Activated CD4-positive, alpha-beta T cell treated with anti-CD3 and anti-CD28 coated beads, Interleukin-2, amount 10 ng/mL, durations not matched to agents 7 days and 5 days (primary cell): ENCODE data around the gene PTPRQ. TPM values are rescaled to one million over a fixed set of nuclear protein-coding genes. Genes with fewer than 3 reads are reported as not detected.

Experiments used
- CTCF ChIA-PET: fragments of 350-600 bp; sonication (Branson Sonifier 250); formaldehyde crosslinking; loops from one replicate; lab custom pipeline; 2021; ENCODE audit warnings: antibody characterized with exemption; lab: Charles Lee
- POLR2A ChIA-PET: fragments of 350-600 bp; sonication (Branson Sonifier 250); formaldehyde crosslinking; loops from one replicate; lab custom pipeline; 2021; ENCODE audit warnings: antibody characterized with exemption; lab: Charles Lee
- DNase-seq: peaks from one replicate; pipeline ENCODE4 v3.0.0-alpha.2; 2020
- H3K27ac Mint-ChIP-seq: one replicate; pipeline ENCODE4 v1.8.0; 2021; ENCODE audit warnings: mild to moderate bottlenecking, moderate library complexity, mixed read lengths
- H3K27me3 Mint-ChIP-seq: one replicate; pipeline ENCODE4 v1.8.0; 2021; ENCODE audit warnings: mixed read lengths
- H3K36me3 Mint-ChIP-seq: one replicate; pipeline ENCODE4 v1.8.0; 2021; ENCODE audit warnings: low read depth, mixed read lengths
- H3K4me1 Mint-ChIP-seq: one replicate; pipeline ENCODE4 v1.8.0; 2021; ENCODE audit warnings: mixed read lengths
- H3K4me3 Mint-ChIP-seq: one replicate; pipeline ENCODE4 v1.8.0; 2021; ENCODE audit warnings: mild to moderate bottlenecking, moderate library complexity, mixed read lengths
- H3K9me3 Mint-ChIP-seq: one replicate; pipeline ENCODE4 v1.8.0; 2021; ENCODE audit warnings: mixed read lengths
- total RNA-seq, 2 experiments: library from RNA; stranded (reverse); gene quantifications; one replicate each; pipeline ENCODE4 v1.2.3, GENCODE V29; 2021

The PTPRQ gene
- total RNA-seq, 2 experiments from 2014 or later, result not detected

GRCh38 chr12:80549298-80549697 is 105.3 kb downstream of the PTPRQ start:
- no peak for DNase-seq
- H3K36me3 Mint-ChIP-seq, result no peaks in the 10 kb centered on the region
- ChIA-PET CTCF (no interaction called here), POLR2A (no interaction called here)
- no peak overlapping the region for H3K27ac Mint-ChIP-seq
- H3K27me3 Mint-ChIP-seq, result no peaks in the 10 kb centered on the region
- H3K9me3 Mint-ChIP-seq, result no peaks in the 10 kb centered on the region
- no peaks in the 10 kb centered on the region for H3K4me1 Mint-ChIP-seq
- no peak overlapping the region for H3K4me3 Mint-ChIP-seq

- Mint-ChIP-seq H3K36me3 (no peaks in the 10 kb centered on the region), H3K4me1 (no peaks in the 10 kb centered on the region), H3K27ac (no peak overlapping the region), H3K27me3 (no peaks in the 10 kb centered on the region), H3K9me3 (no peaks in the 10 kb centered on the region), H3K4me3 (no peak overlapping the region)
- CTCF ChIA-PET, result no interaction called here
- no peak for DNase-seq
- POLR2A ChIA-PET, result no interaction called here
Observed at GRCh38 chr12:80551897-80552296, 107.9 kb downstream of the PTPRQ start.

DNA sequence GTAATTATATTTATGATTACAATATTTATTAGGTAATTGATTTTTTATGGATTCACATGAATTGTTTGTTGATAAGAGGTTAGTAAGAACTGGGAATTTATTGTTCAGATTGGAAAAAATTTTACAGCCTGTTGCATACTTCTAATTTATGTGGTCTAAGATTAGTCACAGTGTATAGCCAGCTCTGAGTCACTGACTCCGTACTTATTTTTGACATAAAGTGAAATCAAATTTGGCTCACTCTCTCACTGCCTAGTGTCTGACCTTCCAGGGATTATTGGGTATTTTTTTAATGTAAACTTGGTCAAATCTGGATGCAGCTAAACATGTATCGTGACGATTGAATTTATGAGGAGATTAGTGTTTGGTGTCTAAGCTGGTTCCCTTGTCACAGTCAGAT is 109.3 kb downstream of the PTPRQ start:
- Mint-ChIP-seq H3K4me3 (no peak overlapping the region), H3K9me3 (no peaks in the 10 kb centered on the region), H3K36me3 (no peaks in the 10 kb centered on the region), H3K27me3 (no peaks in the 10 kb centered on the region), H3K27ac (no peak overlapping the region), H3K4me1 (no peaks in the 10 kb centered on the region)
- ChIA-PET CTCF (no interaction called here), POLR2A (interaction anchor here (0.6 kb wide), 1 partner anchor 28 kb away, joined by 5 read pairs; no protein-coding TSS in a partner anchor)
- DNase-seq, result no peak

DNA sequence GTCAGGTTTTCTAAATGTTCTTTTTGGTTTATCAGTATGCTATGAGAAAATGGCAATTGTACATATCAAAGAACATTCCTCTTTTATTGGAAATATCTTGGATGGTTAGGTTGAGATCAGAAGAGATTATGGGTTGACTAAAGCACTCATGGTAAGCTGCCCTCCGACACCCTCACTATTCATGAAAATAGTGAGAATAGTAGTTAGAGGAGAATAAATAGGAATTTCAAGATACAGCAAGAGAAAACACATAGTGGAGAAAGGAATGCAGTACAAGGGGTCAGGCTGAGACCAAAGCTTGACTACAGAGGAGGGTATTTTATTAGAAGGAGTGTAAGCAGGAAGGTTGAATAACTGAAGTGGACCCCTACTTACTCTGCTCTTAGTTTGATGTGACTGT is 112.5 kb downstream of the PTPRQ start:
- Mint-ChIP-seq H3K9me3 (no peaks in the 10 kb centered on the region), H3K27ac (no peak overlapping the region), H3K36me3 (no peaks in the 10 kb centered on the region), H3K4me3 (no peak overlapping the region), H3K4me1 (no peaks in the 10 kb centered on the region), H3K27me3 (no peaks in the 10 kb centered on the region)
- POLR2A ChIA-PET, result no interaction called here
- CTCF ChIA-PET, result no interaction called here
- no peak for DNase-seq

DNA sequence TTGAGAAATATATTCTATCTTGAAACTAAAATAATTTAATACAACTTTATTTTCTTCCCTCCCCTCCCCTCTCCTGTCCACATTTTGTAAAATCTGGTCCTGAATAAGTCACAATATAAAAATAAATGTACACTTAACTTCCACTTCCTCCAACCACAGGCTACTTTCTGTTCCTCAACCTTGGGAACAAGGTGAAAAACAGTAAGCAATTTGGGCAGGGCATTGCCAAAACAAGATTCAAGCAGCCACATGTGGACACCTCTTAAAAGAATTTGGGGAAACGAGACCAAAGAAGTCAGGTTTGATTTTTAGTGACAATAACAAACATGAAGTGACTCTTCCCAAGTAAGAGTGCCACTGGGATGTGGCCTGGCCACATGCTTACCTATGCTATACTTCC is 115.7 kb downstream of the PTPRQ start:
- no peaks in the 10 kb centered on the region for H3K27me3 Mint-ChIP-seq
- no peaks in the 10 kb centered on the region for H3K4me1 Mint-ChIP-seq
- CTCF ChIA-PET, result no interaction called here
- H3K9me3 Mint-ChIP-seq, result no peaks in the 10 kb centered on the region
- H3K4me3 Mint-ChIP-seq, result no peak overlapping the region
- no peak overlapping the region for H3K27ac Mint-ChIP-seq
- POLR2A ChIA-PET, result interaction anchor here (0.5 kb wide), 1 partner anchor 144 kb away, joined by 3 read pairs; no protein-coding TSS in a partner anchor
- H3K36me3 Mint-ChIP-seq, result no peaks in the 10 kb centered on the region
- DNase-seq, result no peak

- no peak for DNase-seq
- no peaks in the 10 kb centered on the region for H3K27me3 Mint-ChIP-seq
- H3K27ac Mint-ChIP-seq, result no peak overlapping the region
- H3K4me3 Mint-ChIP-seq, result no peak overlapping the region
- no peaks in the 10 kb centered on the region for H3K4me1 Mint-ChIP-seq
- POLR2A ChIA-PET, result no interaction called here
- CTCF ChIA-PET, result no interaction called here
- H3K36me3 Mint-ChIP-seq, result no peaks in the 10 kb centered on the region
- peaks cover 2% of the 10 kb centered on the region for H3K9me3 Mint-ChIP-seq
Observed at GRCh38 chr12:80565271-80565670, 121.2 kb downstream of the PTPRQ start.

- H3K4me3 Mint-ChIP-seq, result no peak overlapping the region
- peaks cover 2% of the 10 kb centered on the region for H3K9me3 Mint-ChIP-seq
Observed at GRCh38 chr12:80567401-80567800, 123.4 kb downstream of the PTPRQ start.

GRCh38 chr12:80576641-80577418 is 132.8 kb downstream of the PTPRQ start:
- Mint-ChIP-seq H3K4me3 (no peak overlapping the region), H3K27ac (no peak overlapping the region)

More at GRCh38 chr12:80567401-80567800, 123.4 kb downstream of the PTPRQ start:
- ChIA-PET CTCF (no interaction called here), POLR2A (no interaction called here)
- no peak for DNase-seq
- Mint-ChIP-seq H3K4me1 (no peaks in the 10 kb centered on the region), H3K27me3 (no peaks in the 10 kb centered on the region), H3K27ac (no peak overlapping the region), H3K36me3 (no peaks in the 10 kb centered on the region)

GRCh38 chr12:80580254-80580653 is 136.2 kb downstream of the PTPRQ start:
- no peak overlapping the region for H3K4me3 Mint-ChIP-seq
- DNase-seq, result no peak
- H3K36me3 Mint-ChIP-seq, result no peaks in the 10 kb centered on the region
- H3K9me3 Mint-ChIP-seq, result no peaks in the 10 kb centered on the region
- H3K4me1 Mint-ChIP-seq, result no peaks in the 10 kb centered on the region
- POLR2A ChIA-PET, result no interaction called here
- H3K27ac Mint-ChIP-seq, result no peak overlapping the region
- no peaks in the 10 kb centered on the region for H3K27me3 Mint-ChIP-seq
- CTCF ChIA-PET, result no interaction called here

More at GRCh38 chr12:80576641-80577418, 132.8 kb downstream of the PTPRQ start:
- H3K4me1 Mint-ChIP-seq, result no peaks in the 10 kb centered on the region
- CTCF ChIA-PET, result no interaction called here
- H3K36me3 Mint-ChIP-seq, result no peaks in the 10 kb centered on the region
- DNase-seq, result no peak
- H3K27me3 Mint-ChIP-seq, result no peaks in the 10 kb centered on the region
- POLR2A ChIA-PET, result no interaction called here
- no peaks in the 10 kb centered on the region for H3K9me3 Mint-ChIP-seq

DNA sequence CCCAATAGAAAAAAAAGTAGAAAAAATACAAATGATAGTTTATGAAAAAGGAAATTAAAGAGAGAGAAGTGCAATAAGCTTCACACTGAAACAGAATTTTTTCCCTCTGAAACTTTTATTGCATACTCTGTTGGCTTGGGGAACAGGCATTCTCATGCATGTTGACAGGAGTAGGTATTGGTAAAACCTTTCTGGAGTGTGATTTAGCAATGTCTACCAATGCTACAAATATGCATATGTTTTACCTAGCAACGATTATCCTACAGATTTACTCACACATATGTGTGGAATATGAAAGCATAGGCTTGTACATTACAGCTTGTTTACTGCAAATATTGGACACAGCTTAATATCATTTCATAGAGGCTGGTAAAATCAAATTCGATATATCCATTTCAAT is 137.7 kb downstream of the PTPRQ start:
- H3K36me3 Mint-ChIP-seq, result no peaks in the 10 kb centered on the region
- peaks cover 2% of the 10 kb centered on the region for H3K9me3 Mint-ChIP-seq
- H3K4me1 Mint-ChIP-seq, result no peaks in the 10 kb centered on the region
- H3K27me3 Mint-ChIP-seq, result no peaks in the 10 kb centered on the region
- no peak overlapping the region for H3K4me3 Mint-ChIP-seq
- H3K27ac Mint-ChIP-seq, result no peak overlapping the region
- ChIA-PET POLR2A (no interaction called here), CTCF (no interaction called here)
- DNase-seq, result no peak

- Mint-ChIP-seq H3K4me3 (no peak overlapping the region), H3K27me3 (no peaks in the 10 kb centered on the region), H3K9me3 (peaks cover 2% of the 10 kb centered on the region), H3K4me1 (no peaks in the 10 kb centered on the region), H3K36me3 (no peaks in the 10 kb centered on the region), H3K27ac (no peak overlapping the region)
- POLR2A ChIA-PET, result no interaction called here
- CTCF ChIA-PET, result no interaction called here
- no peak for DNase-seq
Observed at GRCh38 chr12:80582431-80582830, 138.4 kb downstream of the PTPRQ start.

DNA sequence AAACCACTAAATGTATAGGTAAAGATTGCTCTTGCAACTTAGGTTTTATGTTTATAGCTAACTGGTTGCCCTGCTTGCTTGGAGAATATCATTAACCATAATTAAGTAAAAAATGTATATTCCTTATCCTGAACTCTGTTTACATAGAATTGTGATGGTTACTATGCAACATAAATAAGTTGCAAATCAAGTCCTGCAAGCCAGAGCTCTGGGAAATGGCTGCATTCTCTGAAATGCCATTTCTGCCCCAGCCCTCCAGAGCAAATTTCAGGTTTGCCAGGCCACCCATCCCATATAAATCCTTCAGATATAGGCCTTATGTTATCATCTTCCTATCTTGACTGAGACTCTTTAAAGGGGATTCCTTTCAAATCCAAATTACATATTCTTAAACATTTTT is 145.0 kb downstream of the PTPRQ start:
- H3K4me3 Mint-ChIP-seq, result no peak overlapping the region
- H3K4me1 Mint-ChIP-seq, result no peaks in the 10 kb centered on the region
- peaks cover 2% of the 10 kb centered on the region for H3K9me3 Mint-ChIP-seq
- H3K36me3 Mint-ChIP-seq, result no peaks in the 10 kb centered on the region
- no peak overlapping the region for H3K27ac Mint-ChIP-seq
- DNase-seq, result no peak
- POLR2A ChIA-PET, result no interaction called here
- no peaks in the 10 kb centered on the region for H3K27me3 Mint-ChIP-seq
- CTCF ChIA-PET, result no interaction called here

- POLR2A ChIA-PET, result no interaction called here
- no peak overlapping the region for H3K4me3 Mint-ChIP-seq
- no peak for DNase-seq
- H3K36me3 Mint-ChIP-seq, result no peaks in the 10 kb centered on the region
- CTCF ChIA-PET, result interaction anchor here (0.6 kb wide), 1 partner anchor 1164 kb away, joined by 4 read pairs; no protein-coding TSS in a partner anchor
- no peak overlapping the region for H3K27ac Mint-ChIP-seq
- no peaks in the 10 kb centered on the region for H3K4me1 Mint-ChIP-seq
- peaks cover 2% of the 10 kb centered on the region for H3K9me3 Mint-ChIP-seq
- no peaks in the 10 kb centered on the region for H3K27me3 Mint-ChIP-seq
Observed at GRCh38 chr12:80590085-80590484, 146.1 kb downstream of the PTPRQ start.

GRCh38 chr12:80593766-80594165 is 149.7 kb downstream of the PTPRQ start:
- CTCF ChIA-PET, result no interaction called here
- POLR2A ChIA-PET, result no interaction called here
- DNase-seq, result no peak
- H3K27me3 Mint-ChIP-seq, result no peaks in the 10 kb centered on the region
- H3K36me3 Mint-ChIP-seq, result no peaks in the 10 kb centered on the region
- no peak overlapping the region for H3K4me3 Mint-ChIP-seq
- no peaks in the 10 kb centered on the region for H3K4me1 Mint-ChIP-seq
- no peak overlapping the region for H3K27ac Mint-ChIP-seq
- H3K9me3 Mint-ChIP-seq, result no peaks in the 10 kb centered on the region
